ENCODE measurements around the gene CEP70. TPM values are rescaled to one million over a fixed set of nuclear protein-coding genes. Genes with fewer than 3 reads are reported as not detected.

CEP70 gene
- total RNA-seq, 5 donors from 2014 or later (not counting 1 experiment from before 2014, with no cell fraction given), result 14.5 to 23.4 (median 21.7) TPM

GRCh38 chr3:138448631-138449030 is 145.4 kb downstream of the CEP70 start:
- Mint-ChIP-seq H3K4me1 (no peaks in the 10 kb centered on the region), H3K4me3 (no peak overlapping the region), H3K9me3 (no peaks in the 10 kb centered on the region), H3K36me3 (no peaks in the 10 kb centered on the region), H3K27me3 (no peaks in the 10 kb centered on the region), H3K27ac (no peak overlapping the region)
- DNase-seq, result no peak
- Histone ChIP-seq H3K27ac (ENCODE audit: low read length) (no peak overlapping the region), H3K9me3 (no peaks in the 10 kb centered on the region), H3K4me1 (ENCODE audit: control insufficient read depth in 1 of 2, extremely low read depth in 1 of 2, insufficient read depth in 2 of 2, low read length in 2 of 2) (no peaks in the 10 kb centered on the region), H3K36me3 (ENCODE audit: control insufficient read depth in 2 of 2, extremely low read depth in 1 of 2, insufficient read depth in 1 of 2, low read length in 1 of 2) (no peaks in the 10 kb centered on the region), H3K27me3 (replicated peaks in 1 of 2; ENCODE audit: control insufficient read depth in 2 of 2, extremely low read depth in 1 of 2, insufficient read depth in 2 of 2, low read length in 1 of 2) (peaks cover 0 to 8% of the 10 kb centered on the region in 2 experiments), H3K4me3 (ENCODE audit: control insufficient read depth in 1 of 2, extremely low read depth in 1 of 2, low read length in 1 of 2) (no peak overlapping the region)
- ATAC-seq (replicated peaks in 1 of 4), result no peak
- ChIA-PET POLR2A (no interaction called here), CTCF (no interaction called here)
- WGBS (ENCODE audit: insufficient coverage), result 75% methylated on average over 1 of the region's 3 CpGs

GRCh38 chr3:138445654-138446053 is 148.4 kb downstream of the CEP70 start:
- CTCF ChIA-PET, result no interaction called here
- Histone ChIP-seq H3K27ac (ENCODE audit: low read length) (no peak overlapping the region), H3K36me3 (ENCODE audit: control insufficient read depth in 2 of 2, extremely low read depth in 1 of 2, insufficient read depth in 1 of 2, low read length in 1 of 2) (no peaks in the 10 kb centered on the region), H3K9me3 (no peaks in the 10 kb centered on the region), H3K4me1 (ENCODE audit: control insufficient read depth in 1 of 2, extremely low read depth in 1 of 2, insufficient read depth in 2 of 2, low read length in 2 of 2) (no peaks in the 10 kb centered on the region), H3K27me3 (replicated peaks in 1 of 2; ENCODE audit: control insufficient read depth in 2 of 2, extremely low read depth in 1 of 2, insufficient read depth in 2 of 2, low read length in 1 of 2) (peaks cover 0 to 4% of the 10 kb centered on the region in 2 experiments), H3K4me3 (ENCODE audit: control insufficient read depth in 1 of 2, extremely low read depth in 1 of 2, low read length in 1 of 2) (no peak overlapping the region)
- no peak overlapping the region for H3K27ac Mint-ChIP-seq
- no peaks in the 10 kb centered on the region for H3K27me3 Mint-ChIP-seq
- no peaks in the 10 kb centered on the region for H3K9me3 Mint-ChIP-seq
- ATAC-seq (replicated peaks in 1 of 4) (no peak), DNase-seq (no peak)
- H3K36me3 Mint-ChIP-seq, result no peaks in the 10 kb centered on the region
- no peaks in the 10 kb centered on the region for H3K4me1 Mint-ChIP-seq
- H3K4me3 Mint-ChIP-seq, result no peak overlapping the region
- 98% methylated on average over 3 of the region's 4 CpGs for WGBS (ENCODE audit: insufficient coverage)
- POLR2A ChIA-PET, result no interaction called here

- Histone ChIP-seq H3K9me3 (no peaks in the 10 kb centered on the region), H3K4me3 (ENCODE audit: control insufficient read depth in 1 of 2, extremely low read depth in 1 of 2, low read length in 1 of 2) (no peak overlapping the region), H3K27me3 (replicated peaks in 1 of 2; ENCODE audit: control insufficient read depth in 2 of 2, extremely low read depth in 1 of 2, insufficient read depth in 2 of 2, low read length in 1 of 2) (peaks cover 0 to 6% of the 10 kb centered on the region in 2 experiments), H3K36me3 (ENCODE audit: control insufficient read depth in 2 of 2, extremely low read depth in 1 of 2, insufficient read depth in 1 of 2, low read length in 1 of 2) (no peaks in the 10 kb centered on the region), H3K27ac (ENCODE audit: low read length) (no peak overlapping the region), H3K4me1 (ENCODE audit: control insufficient read depth in 1 of 2, extremely low read depth in 1 of 2, insufficient read depth in 2 of 2, low read length in 2 of 2) (no peaks in the 10 kb centered on the region)
- no peaks in the 10 kb centered on the region for H3K36me3 Mint-ChIP-seq
- H3K4me3 Mint-ChIP-seq, result no peak overlapping the region
- ATAC-seq (replicated peaks in 1 of 4) (no peak), DNase-seq (no peak)
- CTCF ChIA-PET, result no interaction called here
- H3K27ac Mint-ChIP-seq, result no peak overlapping the region
- no peaks in the 10 kb centered on the region for H3K9me3 Mint-ChIP-seq
- POLR2A ChIA-PET, result no interaction called here
- H3K27me3 Mint-ChIP-seq, result no peaks in the 10 kb centered on the region
- WGBS (ENCODE audit: insufficient coverage), result 82% methylated on average over 7 of the region's 7 CpGs
- no peaks in the 10 kb centered on the region for H3K4me1 Mint-ChIP-seq
Measured at GRCh38 chr3:138445236-138445635, 148.8 kb downstream of the CEP70 start.

Other genes starting within 250 kb of the CEP70 start
- under 1 TPM in 4 of 5 donors, not detected in 1; 0.28 to 0.49 (median 0.42) TPM for gene MRAS, start 245.7 kb downstream of the CEP70 start, total RNA-seq
- under 1 TPM in 2 of 5 donors, not detected in 3; 0.10 to 0.20 TPM for gene ESYT3, start 159.6 kb downstream of the CEP70 start, total RNA-seq
- 1 to 10 TPM; 2.9 to 4.8 (median 3.0) TPM for gene FAIM, start 14.5 kb upstream of the CEP70 start, total RNA-seq
- gene PIK3CB, start 240.7 kb upstream of the CEP70 start, total RNA-seq, result 10 to 100 TPM; 25.2 to 34.4 (median 30.9) TPM